Gastroesophageal sphincter (tissue), 3 donors: ENCODE measurements around the gene PIK3CA.

Source experiments
- CTCF ChIP-seq, 4 experiments: fragments of 200-600 bp in 2 of 4; fragments of 450-650 bp in 2 of 4; sonication (generic) in 1 of 4; IDR thresholded peaks; one replicate each; pipeline ENCODE4 v1.5.1; 2017 to 2019; ENCODE audit warnings: antibody characterized with exemption in 4 of 4, mild to moderate bottlenecking in 2 of 4, moderate library complexity in 2 of 4
- POLR2A ChIP-seq, 2 donors: fragments of 450-650 bp; IDR thresholded peaks; one replicate each; pipeline ENCODE4 v1.6.1; 2017; ENCODE audit warnings: antibody characterized with exemption in 2 of 2, mild to moderate bottlenecking in 2 of 2, moderate library complexity in 1 of 2
- POLR2AphosphoS5 ChIP-seq: sonication (generic); formaldehyde crosslinking; IDR thresholded peaks from one replicate; pipeline ENCODE4 v1.6.1; 2017; ENCODE audit warnings: antibody characterized with exemption

DNA sequence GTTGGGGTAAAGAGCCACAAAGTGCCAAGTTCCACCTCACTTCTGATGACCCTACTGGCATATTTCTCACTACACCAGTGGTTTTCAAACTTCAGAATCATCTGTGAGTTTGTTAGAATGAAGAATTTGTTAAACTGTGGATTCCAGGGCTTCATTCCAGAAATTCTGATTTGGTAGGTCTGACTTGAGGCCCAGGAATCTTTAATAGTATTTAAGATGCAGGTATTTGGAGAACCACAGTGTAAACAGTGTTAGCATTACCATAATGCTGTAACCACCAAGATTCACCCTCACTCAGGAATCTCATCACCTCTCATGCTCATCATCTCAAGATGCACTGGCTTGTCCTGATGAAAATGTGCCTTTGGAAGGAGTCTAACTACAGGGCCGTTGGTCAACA lies 96.7 kb downstream of the PIK3CA start:
- TF ChIP-seq CTCF (IDR thresholded peaks at IDR 0.05) (no peak), POLR2AphosphoS5 (no peak), POLR2A (IDR thresholded peaks at IDR 0.05) (no peak)
